Ovary (tissue), 3 donors: ENCODE results near the gene CACNB4.

Source experiments
- POLR2A ChIP-seq: fragments of 450-650 bp; IDR thresholded peaks from one replicate; pipeline ENCODE4 v1.6.1; 2017; ENCODE audit warnings: antibody characterized with exemption, mild to moderate bottlenecking, moderate library complexity
- TF ChIP-seq, protein P1 (sequence below), 3 donors: fragments of 450-650 bp in 2 of 3; fragments of 200-600 bp in 1 of 3; IDR thresholded peaks; one replicate each; pipeline versions ENCODE4 v1.5.1 to v1.8.0; 2016 to 2022; ENCODE audit warnings: antibody characterized with exemption in 3 of 3, mild to moderate bottlenecking in 1 of 3
- donor health status: DM: no; HTN: no; CAD: no.

GRCh38 chr2:151837926-151838325 lies 260.9 kb downstream of the CACNB4 start:
- TF ChIP-seq, protein P1, sequence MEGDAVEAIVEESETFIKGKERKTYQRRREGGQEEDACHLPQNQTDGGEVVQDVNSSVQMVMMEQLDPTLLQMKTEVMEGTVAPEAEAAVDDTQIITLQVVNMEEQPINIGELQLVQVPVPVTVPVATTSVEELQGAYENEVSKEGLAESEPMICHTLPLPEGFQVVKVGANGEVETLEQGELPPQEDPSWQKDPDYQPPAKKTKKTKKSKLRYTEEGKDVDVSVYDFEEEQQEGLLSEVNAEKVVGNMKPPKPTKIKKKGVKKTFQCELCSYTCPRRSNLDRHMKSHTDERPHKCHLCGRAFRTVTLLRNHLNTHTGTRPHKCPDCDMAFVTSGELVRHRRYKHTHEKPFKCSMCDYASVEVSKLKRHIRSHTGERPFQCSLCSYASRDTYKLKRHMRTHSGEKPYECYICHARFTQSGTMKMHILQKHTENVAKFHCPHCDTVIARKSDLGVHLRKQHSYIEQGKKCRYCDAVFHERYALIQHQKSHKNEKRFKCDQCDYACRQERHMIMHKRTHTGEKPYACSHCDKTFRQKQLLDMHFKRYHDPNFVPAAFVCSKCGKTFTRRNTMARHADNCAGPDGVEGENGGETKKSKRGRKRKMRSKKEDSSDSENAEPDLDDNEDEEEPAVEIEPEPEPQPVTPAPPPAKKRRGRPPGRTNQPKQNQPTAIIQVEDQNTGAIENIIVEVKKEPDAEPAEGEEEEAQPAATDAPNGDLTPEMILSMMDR (IDR thresholded peaks at IDR 0.05): no peak
- no peak for TF ChIP-seq POLR2A
